Vagina (tissue), 1 donor: ENCODE data around the gene ARMC3. TPM values are rescaled to one million over a fixed set of nuclear protein-coding genes. Genes with fewer than 3 reads are reported as not detected.

Experiments
- small RNA-seq: library from RNA; depleted of rRNA; stranded (forward); fragments of <200 nt; gene quantifications from one replicate; pipeline ENCODE3, GENCODE V24; 2016
- total RNA-seq: library from RNA; depleted of rRNA; stranded (reverse); fragments of >200 nt; gene quantifications from one replicate; pipeline ENCODE4 v1.2.3, GENCODE V29; 2016

The ARMC3 gene
- total RNA-seq, 1 donor from 2014 or later = not detected

Small RNAs within 50 kb of the gene (small RNA-seq; reads per million reads assigned to genes)
- gene RNA5SP304 = not detected

Other genes starting within 250 kb of the ARMC3 start
- 20.6 TPM for gene PIP4K2A, start 213.5 kb upstream of the ARMC3 start, total RNA-seq
- gene MSRB2, start 167.5 kb downstream of the ARMC3 start, total RNA-seq = 15.2 TPM